HepG2 (cell line): ENCODE results near the gene UNC119B. TPM values are rescaled to one million over a fixed set of nuclear protein-coding genes. Genes with fewer than 3 reads are reported as not detected.

Experiments used
- BRF2 ChIP-seq: sonication (generic); formaldehyde crosslinking; IDR thresholded peaks from 2 replicates; pipeline ENCODE4 v1.8.1; 2022; ENCODE audit warnings: mild to moderate bottlenecking, missing genetic modification reagents
- CHCHD3 ChIP-seq: sonication (generic); formaldehyde crosslinking; IDR thresholded peaks from 2 replicates; pipeline ENCODE4 v1.8.0; 2022; ENCODE audit warnings: mild to moderate bottlenecking, missing genetic modification reagents, moderate library complexity
- EP300 ChIP-seq, 3 experiments: sonication (generic) in 1 of 3; formaldehyde crosslinking in 1 of 3; IDR thresholded peaks; 2 replicates each; pipeline versions ENCODE4 v1.5.1 to v1.6.1; 2011 to 2020; ENCODE audit warnings: low read depth in 2 of 3, low read length in 2 of 3, borderline replicate concordance in 1 of 3, improper control_type of control experiment in 1 of 3, mild to moderate bottlenecking in 1 of 3, missing genetic modification reagents in 1 of 3, moderate library complexity in 1 of 3
- IRF2 ChIP-seq: IDR thresholded peaks from 2 replicates; pipeline ENCODE4 v1.6.1; 2018; ENCODE audit warnings: missing genetic modification reagents, missing compliant biosample characterization
- KLF12 ChIP-seq: sonication (generic); formaldehyde crosslinking; IDR thresholded peaks from 2 replicates; pipeline ENCODE4 v1.4.0; 2020; ENCODE audit warnings: missing genetic modification reagents, borderline replicate concordance
- POLR2AphosphoS5 ChIP-seq: IDR thresholded peaks from 2 replicates; pipeline ENCODE4 v1.6.1; 2012; ENCODE audit warnings: low read depth, low read length
- SAFB2 ChIP-seq: sonication (generic); formaldehyde crosslinking; IDR thresholded peaks from 2 replicates; pipeline ENCODE4 v1.5.1; 2020; ENCODE audit warnings: missing genetic modification reagents, low read depth, mild to moderate bottlenecking, borderline replicate concordance
- SIX4 ChIP-seq: sonication (generic); formaldehyde crosslinking; IDR thresholded peaks from 2 replicates; pipeline ENCODE4 v1.4.0; 2020; ENCODE audit warnings: missing genetic modification reagents
- SP1 ChIP-seq, 2 experiments: fragments of 450-650 bp in 1 of 2; sonication (generic) in 1 of 2; formaldehyde crosslinking in 1 of 2; IDR thresholded peaks; 2 replicates each; pipeline versions ENCODE4 v1.4.0 to v1.6.1; 2016 to 2020; ENCODE audit warnings: missing genetic modification reagents in 1 of 2
- TFAP4 ChIP-seq: sonication (generic); IDR thresholded peaks from 2 replicates; pipeline ENCODE4 v1.6.1; 2016; ENCODE audit warnings: low read depth, borderline replicate concordance
- THAP11 ChIP-seq: IDR thresholded peaks from 2 replicates; pipeline ENCODE4 v1.6.1; 2016; ENCODE audit warnings: missing biosample characterization, missing genetic modification reagents
- YEATS4 ChIP-seq: sonication (generic); formaldehyde crosslinking; IDR thresholded peaks from 2 replicates; pipeline ENCODE4 v1.4.0; 2020; ENCODE audit warnings: missing genetic modification reagents, borderline replicate concordance
- ZFY ChIP-seq: sonication (generic); formaldehyde crosslinking; IDR thresholded peaks from 2 replicates; pipeline ENCODE4 v1.4.0; 2020; ENCODE audit warnings: missing genetic modification reagents
- ZNF232 ChIP-seq: sonication (generic); formaldehyde crosslinking; IDR thresholded peaks from 2 replicates; pipeline ENCODE4 v1.4.0; 2020; ENCODE audit warnings: missing genetic modification reagents, borderline replicate concordance
- ZNF556 ChIP-seq: sonication (generic); formaldehyde crosslinking; IDR thresholded peaks from 2 replicates; pipeline ENCODE4 v1.4.0; 2020; ENCODE audit warnings: mild to moderate bottlenecking, missing genetic modification reagents, borderline replicate concordance
- ZNF768 ChIP-seq: sonication (generic); formaldehyde crosslinking; IDR thresholded peaks from 2 replicates; pipeline ENCODE4 v1.4.0; 2020; ENCODE audit warnings: missing genetic modification reagents
- ZSCAN30 ChIP-seq: sonication (generic); formaldehyde crosslinking; IDR thresholded peaks from 2 replicates; pipeline ENCODE4 v1.5.0; 2020; ENCODE audit warnings: mild to moderate bottlenecking, missing genetic modification reagents
- polyA plus RNA-seq, 8 experiments: library from polyadenylated mRNA; depleted of rRNA in 3 of 8; stranded (reverse) in 7 of 8; unstranded in 1 of 8; fragments of >200 nt; fragmentation: Illumina TruSeq in 4 of 8; extraction: Trizol in 4 of 8; gene quantifications; 2 replicates each; pipeline versions ENCODE4 v1.2.1 to v1.2.3, GENCODE V29; 2011 to 2016; ENCODE audit warnings: low read depth in 4 of 8, missing spikeins in 1 of 8, mixed read lengths in 1 of 8; ENCODE audit not compliant: insufficient read depth in 1 of 8
- total RNA-seq, 5 experiments: library from RNA; depleted of rRNA; stranded (reverse); fragments of >200 nt; fragmentation: Illumina TruSeq; extraction: Trizol; gene quantifications; 2 replicates each; pipeline ENCODE4 v1.2.3, GENCODE V29; 2016; ENCODE audit warnings: low read depth in 1 of 5
- TF ChIP-seq, protein P1 (sequence below): sonication (generic); formaldehyde crosslinking; IDR thresholded peaks from 2 replicates; pipeline ENCODE4 v1.4.0; 2020; ENCODE audit warnings: missing genetic modification reagents, mild to moderate bottlenecking, borderline replicate concordance
- TF ChIP-seq, protein P2 (sequence below): sonication (generic); formaldehyde crosslinking; IDR thresholded peaks from 2 replicates; pipeline ENCODE4 v1.8.0; 2022; ENCODE audit warnings: low read depth, missing genetic modification reagents
- TF ChIP-seq, protein P3 (sequence below): sonication (generic); formaldehyde crosslinking; IDR thresholded peaks from 2 replicates; pipeline ENCODE4 v1.5.0; 2020; ENCODE audit warnings: missing genetic modification reagents

UNC119B gene
- total and polyA plus RNA-seq, 2 of the 13 experiments (the other 11 are each of a cell fraction or from before 2014, with no cell fraction given): 19.6 to 19.7 TPM

DNA sequence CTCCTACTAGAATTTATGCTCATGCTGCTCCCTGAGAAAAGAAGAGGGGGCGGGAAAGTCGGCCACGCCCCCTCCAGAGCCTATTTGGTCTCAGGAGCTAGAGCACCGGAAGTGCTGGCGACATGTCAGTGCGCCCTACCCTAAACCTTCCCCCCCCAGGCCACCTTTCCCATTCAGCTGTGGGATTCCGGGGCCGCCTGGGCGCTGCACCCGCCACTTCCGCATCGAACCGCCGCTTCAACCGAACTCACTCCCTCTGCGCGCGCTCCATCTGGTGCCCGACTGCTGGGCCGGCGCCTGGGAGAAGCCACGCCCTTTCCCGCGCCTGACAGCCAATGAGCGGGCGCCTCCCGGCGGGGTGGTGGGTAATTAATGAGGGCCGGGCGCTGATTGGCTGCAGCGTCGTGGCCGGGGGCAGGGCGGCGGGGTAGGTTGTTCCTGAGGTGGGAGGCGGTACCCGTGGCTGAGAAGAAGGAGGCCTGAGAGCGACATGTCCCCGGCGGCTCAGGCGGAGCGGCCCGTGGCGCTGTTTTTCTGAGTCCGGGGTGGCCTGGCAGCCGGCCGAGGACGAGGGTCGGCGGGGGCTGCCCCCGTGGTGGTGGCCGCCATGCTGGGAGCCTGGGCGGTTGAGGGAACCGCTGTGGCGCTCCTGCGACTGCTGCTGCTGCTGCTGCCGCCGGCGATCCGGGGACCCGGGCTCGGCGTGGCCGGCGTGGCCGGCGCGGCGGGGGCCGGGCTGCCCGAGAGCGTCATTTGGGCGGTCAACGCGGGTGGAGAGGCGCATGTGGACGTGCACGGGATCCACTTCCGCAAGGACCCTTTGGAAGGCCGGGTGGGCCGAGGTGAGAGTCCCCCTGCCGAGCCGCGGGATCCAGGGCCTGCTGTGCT, 23.3 kb upstream of the UNC119B start, which contains the start of gene MLEC (continued):
- TF ChIP-seq, protein P1, sequence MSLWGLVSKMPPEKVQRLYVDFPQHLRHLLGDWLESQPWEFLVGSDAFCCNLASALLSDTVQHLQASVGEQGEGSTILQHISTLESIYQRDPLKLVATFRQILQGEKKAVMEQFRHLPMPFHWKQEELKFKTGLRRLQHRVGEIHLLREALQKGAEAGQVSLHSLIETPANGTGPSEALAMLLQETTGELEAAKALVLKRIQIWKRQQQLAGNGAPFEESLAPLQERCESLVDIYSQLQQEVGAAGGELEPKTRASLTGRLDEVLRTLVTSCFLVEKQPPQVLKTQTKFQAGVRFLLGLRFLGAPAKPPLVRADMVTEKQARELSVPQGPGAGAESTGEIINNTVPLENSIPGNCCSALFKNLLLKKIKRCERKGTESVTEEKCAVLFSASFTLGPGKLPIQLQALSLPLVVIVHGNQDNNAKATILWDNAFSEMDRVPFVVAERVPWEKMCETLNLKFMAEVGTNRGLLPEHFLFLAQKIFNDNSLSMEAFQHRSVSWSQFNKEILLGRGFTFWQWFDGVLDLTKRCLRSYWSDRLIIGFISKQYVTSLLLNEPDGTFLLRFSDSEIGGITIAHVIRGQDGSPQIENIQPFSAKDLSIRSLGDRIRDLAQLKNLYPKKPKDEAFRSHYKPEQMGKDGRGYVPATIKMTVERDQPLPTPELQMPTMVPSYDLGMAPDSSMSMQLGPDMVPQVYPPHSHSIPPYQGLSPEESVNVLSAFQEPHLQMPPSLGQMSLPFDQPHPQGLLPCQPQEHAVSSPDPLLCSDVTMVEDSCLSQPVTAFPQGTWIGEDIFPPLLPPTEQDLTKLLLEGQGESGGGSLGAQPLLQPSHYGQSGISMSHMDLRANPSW (CRISPR knock-in tag): peak; percentile 73; the same call in 1 of the 2 replicates
- peak; percentile 78 for TF ChIP-seq TFAP4
- TF ChIP-seq SP1 (IDR thresholded peaks at IDR 0.05): no peak
- peak; percentile 21; the same call in 1 of the 2 replicates for TF ChIP-seq SP1 (CRISPR knock-in tag; IDR thresholded peaks at IDR 0.05)
- peak; percentile 49; the same call in 1 of the 2 replicates for TF ChIP-seq ZNF768 (CRISPR knock-in tag)
- peak; percentile 93 for TF ChIP-seq YEATS4 (CRISPR knock-in tag)
- TF ChIP-seq, protein P2, sequence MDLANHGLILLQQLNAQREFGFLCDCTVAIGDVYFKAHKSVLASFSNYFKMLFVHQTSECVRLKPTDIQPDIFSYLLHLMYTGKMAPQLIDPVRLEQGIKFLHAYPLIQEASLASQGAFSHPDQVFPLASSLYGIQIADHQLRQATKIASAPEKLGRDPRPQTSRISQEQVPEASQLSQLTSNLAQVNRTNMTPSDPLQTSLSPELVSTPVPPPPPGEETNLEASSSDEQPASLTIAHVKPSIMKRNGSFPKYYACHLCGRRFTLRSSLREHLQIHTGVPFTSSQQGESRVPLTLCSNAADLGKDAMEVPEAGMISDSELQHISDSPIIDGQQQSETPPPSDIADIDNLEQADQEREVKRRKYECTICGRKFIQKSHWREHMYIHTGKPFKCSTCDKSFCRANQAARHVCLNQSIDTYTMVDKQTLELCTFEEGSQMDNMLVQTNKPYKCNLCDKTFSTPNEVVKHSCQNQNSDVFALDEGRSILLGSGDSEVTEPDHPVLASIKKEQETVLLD (CRISPR knock-in tag): peak; percentile 84
- peak; percentile 35; the same call in 1 of the 2 replicates for TF ChIP-seq ZNF232 (CRISPR knock-in tag)
- TF ChIP-seq EP300 (IDR thresholded peaks at IDR 0.05; ENCODE audit: low read depth in 2 of 2, low read length in 2 of 2): no peak; a peak in 1 of 4 replicates
- TF ChIP-seq EP300 (CRISPR knock-in tag; IDR thresholded peaks at IDR 0.05; ENCODE audit: borderline replicate concordance): peak; percentile 63
- TF ChIP-seq, protein P3, sequence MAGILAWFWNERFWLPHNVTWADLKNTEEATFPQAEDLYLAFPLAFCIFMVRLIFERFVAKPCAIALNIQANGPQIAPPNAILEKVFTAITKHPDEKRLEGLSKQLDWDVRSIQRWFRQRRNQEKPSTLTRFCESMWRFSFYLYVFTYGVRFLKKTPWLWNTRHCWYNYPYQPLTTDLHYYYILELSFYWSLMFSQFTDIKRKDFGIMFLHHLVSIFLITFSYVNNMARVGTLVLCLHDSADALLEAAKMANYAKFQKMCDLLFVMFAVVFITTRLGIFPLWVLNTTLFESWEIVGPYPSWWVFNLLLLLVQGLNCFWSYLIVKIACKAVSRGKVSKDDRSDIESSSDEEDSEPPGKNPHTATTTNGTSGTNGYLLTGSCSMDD (CRISPR knock-in tag): no peak
- peak; percentile 73; the same call in 1 of the 2 replicates for TF ChIP-seq SAFB2 (CRISPR knock-in tag)
- TF ChIP-seq ZNF556 (CRISPR knock-in tag): peak; percentile 15; the same call in 1 of the 2 replicates
- TF ChIP-seq SIX4 (CRISPR knock-in tag): no peak
- TF ChIP-seq ZFY: peak; percentile 86
- TF ChIP-seq POLR2AphosphoS5: peak; percentile 76
- TF ChIP-seq CHCHD3 (CRISPR knock-in tag): 0 out of 2 replicates have a peak, but pooled peaks have one; percentile 44
- TF ChIP-seq ZSCAN30 (CRISPR knock-in tag): no peak
- peak; percentile 76 for TF ChIP-seq IRF2
- peak; percentile 75 for TF ChIP-seq KLF12 (CRISPR knock-in tag)
- peak; percentile 82; the same call in 1 of the 2 replicates for TF ChIP-seq BRF2 (CRISPR knock-in tag)
- TF ChIP-seq THAP11 (CRISPR knock-in tag): peak; percentile 93
